Muscle of leg (tissue), 11 donors: ENCODE results near the gene FBXO42. TPM values are rescaled to one million over a fixed set of nuclear protein-coding genes. Genes with fewer than 3 reads are reported as not detected.
"Not testable (repeated sequence)": the region's sequence is repeated elsewhere in the genome, so short reads cannot be mapped to it uniquely, and the experiment has no call there.

Source experiments
- DNase-seq: peaks from one replicate; pipeline ENCODE4 v3.0.0; 2013
- H3K27ac ChIP-seq: one replicate; pipeline ENCODE4 v1.5.1; 2013; ENCODE audit warnings: mild to moderate bottlenecking, low read length, control low read depth
- H3K27me3 ChIP-seq: one replicate; pipeline ENCODE4 v1.6.1; 2013; ENCODE audit warnings: low read length; ENCODE audit not compliant: control insufficient read depth, insufficient read depth
- H3K36me3 ChIP-seq: one replicate; pipeline ENCODE4 v1.6.1; 2013; ENCODE audit warnings: low read length; ENCODE audit not compliant: control insufficient read depth, insufficient read depth
- H3K4me1 ChIP-seq: one replicate; pipeline ENCODE4 v1.6.1; 2013; ENCODE audit warnings: low read length; ENCODE audit not compliant: control insufficient read depth, insufficient read depth
- H3K4me3 ChIP-seq: one replicate; pipeline ENCODE4 v1.5.1; 2013; ENCODE audit warnings: low read length, control low read depth
- H3K9me3 ChIP-seq: replicated peaks from 2 replicates; pipeline ENCODE4 v1.6.1; 2013; ENCODE audit warnings: low read depth, low read length; ENCODE audit not compliant: control insufficient read depth
- WGBS: methylation state at CpG from one replicate; pipeline ENCODE4 v1.1.5; 2013; ENCODE audit warnings: missing lambda C conversion rate; ENCODE audit not compliant: insufficient coverage; 5-methylcytosine and 5-hydroxymethylcytosine counted together
- polyA plus RNA-seq, 8 donors: library from polyadenylated mRNA; unstranded; fragments of 120-200 nt; gene quantifications; one replicate each; pipeline versions ENCODE4 v1.2.1 to v1.2.3, GENCODE V29; 2013; ENCODE audit warnings: inconsistent platforms in 1 of 8, low replicate concordance in 1 of 8; ENCODE audit not compliant: insufficient read length in 8 of 8, insufficient read depth in 1 of 8
- total RNA-seq: library from RNA; stranded (reverse); fragments of 120-200 nt; gene quantifications from one replicate; pipeline ENCODE4 v1.2.4, GENCODE V29; 2013

The FBXO42 gene
- total and polyA plus RNA-seq, 9 donors: 14.8 to 21.0 (median 16.5) TPM

GRCh38 chr1:16221499-16221898, 130.8 kb downstream of the FBXO42 start:
- WGBS: 100% methylated on average over 1 of the region's 1 CpG
- Histone ChIP-seq H3K27me3 (peaks cover 16% of the 10 kb centered on the region), H3K9me3 (peaks cover 4% of the 10 kb centered on the region), H3K36me3 (no peaks in the 10 kb centered on the region), H3K4me3 (no peak overlapping the region), H3K27ac (no peak overlapping the region), H3K4me1 (peaks cover 14% of the 10 kb centered on the region)
- no peak for DNase-seq

- H3K9me3 ChIP-seq: no peaks in the 10 kb centered on the region
- no peak for DNase-seq
- H3K4me3 ChIP-seq: no peak overlapping the region
- H3K27ac ChIP-seq: no peak overlapping the region
- peaks cover 20% of the 10 kb centered on the region for H3K4me1 ChIP-seq
- H3K36me3 ChIP-seq: no peaks in the 10 kb centered on the region
- peaks cover 4% of the 10 kb centered on the region for H3K27me3 ChIP-seq
- 68% methylated on average over 2 of the region's 4 CpGs for WGBS
Observed at GRCh38 chr1:16219968-16220500, 132.2 kb downstream of the FBXO42 start.

GRCh38 chr1:16218674-16219071, 133.6 kb downstream of the FBXO42 start:
- Histone ChIP-seq H3K4me3 (no peak overlapping the region), H3K9me3 (no peaks in the 10 kb centered on the region), H3K27ac (no peak overlapping the region), H3K27me3 (peaks cover 4% of the 10 kb centered on the region), H3K36me3 (no peaks in the 10 kb centered on the region), H3K4me1 (peaks cover 20% of the 10 kb centered on the region)
- 75% methylated on average over 2 of the region's 6 CpGs for WGBS
- DNase-seq: no peak

GRCh38 chr1:16218014-16218673, 134.1 kb downstream of the FBXO42 start:
- Histone ChIP-seq H3K4me3 (no peak overlapping the region), H3K9me3 (no peaks in the 10 kb centered on the region), H3K36me3 (no peaks in the 10 kb centered on the region), H3K27ac (peak overlapping the region; percentile 85), H3K27me3 (peaks cover 4% of the 10 kb centered on the region), H3K4me1 (peaks cover 20% of the 10 kb centered on the region)
- no peak for DNase-seq
- WGBS: 68% methylated on average over 12 of the region's 12 CpGs

GRCh38 chr1:16217061-16217785, 135.1 kb downstream of the FBXO42 start:
- Histone ChIP-seq H3K27me3 (peaks cover 4% of the 10 kb centered on the region), H3K4me1 (peaks cover 20% of the 10 kb centered on the region), H3K4me3 (peak overlapping the region; percentile 37), H3K27ac (peak overlapping the region; percentile 85), H3K36me3 (no peaks in the 10 kb centered on the region), H3K9me3 (no peaks in the 10 kb centered on the region)
- DNase-seq: peak; percentile 98
- 0% methylated on average over 21 of the region's 46 CpGs for WGBS

- WGBS: 3% methylated on average over 29 of the region's 33 CpGs
- Histone ChIP-seq H3K4me3 (peak overlapping the region; percentile 37), H3K27ac (peak overlapping the region; percentile 85), H3K4me1 (peaks cover 20% of the 10 kb centered on the region), H3K9me3 (no peaks in the 10 kb centered on the region), H3K36me3 (no peaks in the 10 kb centered on the region), H3K27me3 (peaks cover 2% of the 10 kb centered on the region)
- DNase-seq: peak; percentile 95
Observed at GRCh38 chr1:16215882-16216753, 136.2 kb downstream of the FBXO42 start.

GRCh38 chr1:16215240-16215639, 137.0 kb downstream of the FBXO42 start:
- WGBS: 80% methylated on average over 1 of the region's 14 CpGs
- H3K4me3 ChIP-seq, H3K36me3 ChIP-seq, H3K27me3 ChIP-seq, H3K9me3 ChIP-seq, H3K27ac ChIP-seq, DNase-seq: not testable (repeated sequence)
- H3K4me1 ChIP-seq: peaks cover 20% of the 10 kb centered on the region

GRCh38 chr1:16213544-16213943, 138.7 kb downstream of the FBXO42 start:
- H3K4me3 ChIP-seq, H3K27me3 ChIP-seq, H3K36me3 ChIP-seq, DNase-seq, H3K9me3 ChIP-seq, H3K27ac ChIP-seq: not testable (repeated sequence)
- no CpG with 5 or more reads among the region's 3 CpGs for WGBS
- peaks cover 28% of the 10 kb centered on the region for H3K4me1 ChIP-seq

- H3K27me3 ChIP-seq: peaks cover 2% of the 10 kb centered on the region
- no peak overlapping the region for H3K4me3 ChIP-seq
- H3K4me1 ChIP-seq: peaks cover 28% of the 10 kb centered on the region
- H3K9me3 ChIP-seq: no peaks in the 10 kb centered on the region
- no peaks in the 10 kb centered on the region for H3K36me3 ChIP-seq
- no peak for DNase-seq
- 80% methylated on average over 1 of the region's 3 CpGs for WGBS
- no peak overlapping the region for H3K27ac ChIP-seq
Observed at GRCh38 chr1:16213013-16213412, 139.3 kb downstream of the FBXO42 start.
